GM18870 (cell line): ENCODE data around the gene TMEM169.
"Not testable (repeated sequence)": the region's sequence is repeated elsewhere in the genome, so short reads cannot be mapped to it uniquely, and the experiment has no call there.

Source experiments
- ATAC-seq: cut with Tn5 transposase; IDR thresholded peaks from one replicate; pipeline ENCODE4 v1.9.1; 2021; ENCODE audit warnings: moderate library complexity; ENCODE audit not compliant: unreplicated experiment

Gene TMEM169

GRCh38 chr2:216071111-216071851 lies 10.4 kb upstream of the TMEM169 start:
- no peak for ATAC-seq

GRCh38 chr2:216072473-216072872 lies 9.2 kb upstream of the TMEM169 start:
- ATAC-seq: no peak

DNA sequence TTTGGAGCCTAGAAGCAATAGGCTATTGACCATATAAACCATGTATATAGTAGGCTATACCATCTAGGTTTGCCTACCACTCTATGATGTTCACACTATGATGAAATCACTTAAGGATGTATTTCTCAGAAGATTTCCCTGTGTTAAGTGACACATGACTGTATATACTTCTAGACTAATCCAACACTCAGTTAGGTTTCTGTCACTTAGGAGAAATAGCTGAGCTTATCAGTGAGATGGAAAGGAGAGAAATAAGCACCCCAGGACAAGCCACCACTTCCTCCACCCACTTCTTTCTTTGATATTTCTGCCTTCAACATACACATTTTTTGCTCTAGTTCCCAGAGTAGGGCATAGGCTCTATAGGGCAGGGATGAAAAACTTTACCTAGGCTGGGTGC lies 7.9 kb upstream of the TMEM169 start:
- ATAC-seq: no peak

DNA sequence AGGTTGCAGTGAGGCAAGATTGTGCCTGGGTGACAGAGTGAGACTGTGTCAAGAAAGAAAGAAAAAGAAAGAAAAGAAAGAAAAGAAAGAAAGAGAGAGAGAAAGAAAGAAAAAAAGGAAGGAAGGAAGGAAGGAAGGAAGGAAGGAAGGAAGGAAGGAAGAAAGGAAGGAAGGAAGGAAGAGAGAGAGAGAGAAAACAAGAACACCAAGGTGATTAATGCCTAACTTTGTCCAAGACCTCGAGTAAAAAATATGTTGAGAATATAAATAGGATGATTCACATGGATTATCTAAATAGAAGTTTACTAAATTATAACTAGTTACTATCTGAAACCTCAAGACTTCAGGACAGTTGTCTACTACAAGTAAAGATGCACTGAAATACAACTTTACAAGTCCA lies 7.3 kb upstream of the TMEM169 start:
- ATAC-seq: no peak

GRCh38 chr2:216074794-216075193 lies 6.9 kb upstream of the TMEM169 start:
- no peak for ATAC-seq

- no peak for ATAC-seq
Observed at GRCh38 chr2:216075510-216076485, 5.9 kb upstream of the TMEM169 start.

DNA sequence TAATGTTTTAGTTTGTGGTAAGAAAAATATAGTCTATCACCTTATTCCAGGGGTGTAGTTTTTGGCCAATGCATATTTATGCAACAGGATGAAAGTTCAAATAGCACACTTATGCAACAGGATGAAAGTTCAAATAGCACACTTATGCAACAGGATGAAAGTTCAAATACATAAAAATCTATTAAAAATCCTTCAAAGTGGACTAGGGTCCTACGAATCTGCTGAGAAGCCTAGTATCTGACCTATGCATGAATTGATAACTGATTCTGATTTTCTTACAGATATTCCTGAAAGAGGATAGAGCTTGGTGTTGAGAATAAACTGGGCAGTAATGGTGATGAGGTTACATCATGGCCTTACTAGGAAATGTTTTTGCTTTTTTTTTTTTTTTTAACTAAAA lies 2.9 kb upstream of the TMEM169 start:
- ATAC-seq: no peak

DNA sequence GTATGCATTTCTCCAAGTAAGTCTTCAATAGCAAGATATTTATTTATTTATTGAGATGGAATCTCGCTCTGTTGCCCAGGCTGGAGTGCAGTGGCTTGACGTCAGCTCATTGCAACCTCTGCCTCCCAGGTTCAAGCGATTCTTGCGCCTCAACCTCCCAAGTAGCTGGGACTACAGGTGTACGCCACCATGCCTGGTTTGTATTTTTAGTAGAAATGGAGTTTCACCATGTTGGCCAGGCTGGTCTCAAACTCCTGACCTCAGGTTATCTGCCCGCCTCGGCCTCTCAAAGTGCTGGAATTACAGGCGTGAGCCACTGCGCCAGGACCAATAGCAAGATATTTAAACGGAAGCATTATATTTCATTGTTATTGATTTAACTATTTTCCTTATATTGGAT lies 1.7 kb upstream of the TMEM169 start:
- ATAC-seq: not testable (repeated sequence)

GRCh38 chr2:216081012-216081411 lies 707 bp upstream of the TMEM169 start:
- ATAC-seq: no peak

DNA sequence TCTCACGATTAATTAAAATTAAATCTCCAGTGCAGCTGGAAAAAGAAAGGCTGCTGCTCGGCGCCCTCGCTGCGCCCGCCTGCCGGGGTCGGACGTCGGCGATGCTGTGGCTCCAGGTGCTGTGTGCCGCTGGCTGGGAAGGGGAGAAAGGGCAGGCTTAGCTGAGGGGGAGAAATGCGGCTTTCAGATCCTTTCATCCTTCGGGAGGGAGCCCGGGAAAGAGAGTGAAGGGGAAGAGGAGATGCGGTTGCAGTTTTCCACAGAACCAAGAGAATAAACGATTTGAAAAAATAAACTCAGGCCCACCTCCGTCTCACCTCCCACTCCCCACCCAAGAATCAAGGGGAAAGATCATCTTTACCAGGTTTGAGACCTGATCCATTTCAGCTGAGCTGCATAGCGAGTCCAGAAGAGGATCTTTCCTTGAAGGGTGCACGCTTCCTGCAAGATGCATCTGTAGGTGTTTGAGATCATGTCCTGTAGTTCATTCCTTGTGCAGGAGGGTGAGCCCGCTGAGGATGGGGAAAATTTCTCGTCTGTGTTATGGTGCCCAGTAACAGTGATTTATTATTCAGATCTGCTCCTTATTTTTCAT lies 495 bp downstream of the TMEM169 start:
- ATAC-seq: no peak

DNA sequence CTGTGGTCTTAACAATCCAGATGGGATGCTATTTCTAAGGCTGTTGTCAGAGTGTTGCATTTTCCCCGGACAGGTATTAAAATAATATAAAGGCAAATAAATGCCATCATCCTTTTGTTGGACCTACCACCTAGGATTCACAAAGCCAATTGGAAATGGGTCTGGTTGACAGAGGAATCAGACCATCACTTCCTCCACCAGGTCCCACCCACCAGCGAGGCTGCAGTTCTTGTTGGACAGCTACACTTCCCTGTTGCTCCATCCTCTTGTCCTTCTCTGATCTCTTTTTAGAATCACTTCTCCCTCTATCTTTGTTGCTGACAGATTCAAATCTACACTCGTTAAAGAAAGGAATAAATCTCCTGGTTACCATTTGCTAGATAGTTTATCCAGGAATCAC lies 1.1 kb downstream of the TMEM169 start:
- no peak for ATAC-seq

GRCh38 chr2:216083464-216084281 lies 2.0 kb downstream of the TMEM169 start:
- ATAC-seq: no peak

- ATAC-seq: no peak
Observed at GRCh38 chr2:216084547-216084946, 2.8 kb downstream of the TMEM169 start.

- ATAC-seq: no peak
Observed at GRCh38 chr2:216086207-216086893, 4.6 kb downstream of the TMEM169 start.

DNA sequence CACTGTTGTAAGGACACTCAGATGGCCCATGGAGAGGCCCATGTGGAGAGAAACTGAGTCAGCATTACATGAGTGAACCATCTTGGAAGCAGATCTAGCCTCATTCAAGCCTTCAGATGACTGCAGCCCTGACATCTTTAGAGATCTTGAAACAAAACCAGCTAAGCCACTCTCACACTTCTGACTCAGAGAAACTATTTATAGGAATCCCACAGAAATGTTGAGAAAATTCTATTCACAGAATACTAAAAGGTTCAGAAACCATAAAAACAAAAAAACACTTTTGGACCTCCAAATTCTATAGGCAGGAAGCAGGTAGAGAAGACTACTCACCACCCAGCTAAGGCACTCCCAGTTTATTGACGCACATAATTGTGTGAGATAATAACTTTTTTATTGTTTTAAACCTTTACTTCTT lies 8.7 kb downstream of the TMEM169 start:
- peak; percentile 73 for ATAC-seq

- ATAC-seq: no peak
Observed at GRCh38 chr2:216092646-216093045, 10.9 kb downstream of the TMEM169 start.

GRCh38 chr2:216094701-216095100 lies 13.0 kb downstream of the TMEM169 start:
- ATAC-seq: no peak

- ATAC-seq: no peak
Observed at GRCh38 chr2:216098421-216099334, 17.0 kb downstream of the TMEM169 start.

DNA sequence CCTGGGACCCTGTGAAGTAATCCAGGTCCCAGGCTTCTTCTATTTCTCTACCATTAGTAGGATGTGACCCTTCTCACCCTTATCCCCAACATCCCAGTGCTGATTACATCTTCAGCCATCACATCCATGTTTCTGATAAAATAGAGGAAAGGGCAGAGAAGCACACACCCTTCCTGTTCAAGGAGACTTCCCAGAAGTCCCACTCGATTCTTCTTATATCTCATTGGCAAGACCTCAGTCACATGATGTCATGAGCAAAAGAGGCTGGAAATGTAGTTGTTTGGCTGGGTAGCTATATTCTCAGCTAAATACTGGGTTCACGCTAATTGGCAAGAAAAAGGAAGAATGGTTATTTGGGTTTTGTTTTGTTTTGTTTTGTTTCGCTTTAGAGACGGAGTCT lies 19.4 kb downstream of the TMEM169 start:
- ATAC-seq: no peak
